Fibroblast of upper back skin (primary cell): ENCODE results near the gene TNP2.
A peak's percentile ranks its signal among the peaks of the same experiment; 100 is the strongest.

Experiments used
- DNase-seq: peaks from one replicate; pipeline ENCODE4 v3.0.0-alpha.2; 2013

TNP2 gene

DNA sequence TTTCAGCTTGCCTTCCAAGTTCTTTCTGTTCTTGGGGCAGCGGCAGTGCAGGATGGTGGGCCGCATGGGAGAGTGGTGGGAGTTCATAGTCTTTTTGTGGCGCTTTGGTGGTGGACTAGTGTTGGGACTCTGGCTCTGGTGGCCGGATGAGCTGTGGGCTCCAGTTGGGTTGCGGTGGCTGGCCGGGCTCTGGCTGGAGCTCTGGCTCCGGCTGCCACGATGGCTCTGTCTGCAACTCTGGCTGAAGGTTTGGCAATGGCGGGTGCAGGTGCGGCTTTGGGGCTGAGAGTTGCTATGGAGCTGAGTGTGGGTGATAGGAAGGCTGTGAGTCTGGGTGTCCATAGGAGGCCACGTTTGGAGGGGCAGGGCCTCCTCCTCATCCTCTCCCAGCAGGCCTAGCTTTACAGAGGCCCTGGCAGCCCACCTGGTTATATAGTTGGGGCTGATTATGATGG, at the start of gene TNP2:
Gene TNP2, minus strand, starts transcription at position 405 of the 455 bp plus-strand sequence. Its CDS starts 63 bp downstream, at position 342.
- DNase-seq, result no peak

DNA sequence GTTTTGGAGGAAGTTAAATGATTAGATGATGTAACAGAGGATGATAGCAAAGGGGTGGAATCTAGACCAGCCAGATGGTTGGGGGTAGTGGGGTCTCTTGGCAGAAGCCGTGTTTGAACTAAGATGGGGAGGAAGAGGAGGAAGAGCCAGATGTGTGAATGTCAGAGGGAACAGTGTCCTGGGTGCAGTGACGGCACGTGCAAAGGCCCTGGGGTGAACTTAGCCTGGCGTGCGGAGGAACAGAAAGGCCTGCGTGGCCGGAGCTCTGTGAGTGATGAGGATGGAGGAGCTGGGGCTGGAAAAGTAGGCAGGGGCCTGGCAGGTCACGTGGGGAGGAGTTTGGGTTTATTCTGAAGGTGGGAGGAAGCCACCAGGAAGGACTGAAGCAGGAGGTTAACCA, 49.7 kb upstream of the TNP2 start:
- no peak for DNase-seq

DNA sequence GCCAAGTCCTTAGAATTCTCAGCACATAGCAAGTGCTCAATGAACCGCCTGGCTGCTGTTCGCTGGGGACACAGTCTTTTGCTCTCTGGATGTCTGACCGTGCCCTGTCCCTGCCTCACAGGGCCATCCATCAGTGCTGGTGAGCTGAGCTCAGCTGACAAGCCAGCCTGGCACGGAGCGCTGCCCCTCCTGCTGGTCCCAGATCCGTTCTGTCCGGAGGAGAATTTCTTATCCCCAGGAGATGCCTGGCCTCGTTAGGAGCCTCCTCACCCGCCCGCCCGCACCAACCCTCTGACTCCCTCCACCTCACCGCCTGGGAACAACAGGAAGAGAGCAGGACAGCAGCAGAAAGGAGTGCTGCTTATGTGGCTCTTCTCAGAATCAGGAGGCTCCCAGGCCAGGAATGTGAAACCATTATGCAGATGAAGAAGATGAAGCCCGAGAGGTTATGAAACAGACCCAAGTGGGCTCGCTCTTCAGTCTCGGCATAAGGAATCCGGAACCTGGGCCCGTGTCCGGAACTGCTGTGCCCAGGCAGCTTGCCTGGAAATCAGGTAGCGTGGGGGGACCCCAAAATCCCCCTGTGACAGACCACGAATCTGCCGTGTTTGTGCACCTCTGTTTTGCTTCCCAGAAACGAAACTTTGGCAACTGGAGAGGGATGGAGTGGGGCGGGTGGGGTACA, 47.3 kb upstream of the TNP2 start:
- DNase-seq, result peak; percentile 43

DNA sequence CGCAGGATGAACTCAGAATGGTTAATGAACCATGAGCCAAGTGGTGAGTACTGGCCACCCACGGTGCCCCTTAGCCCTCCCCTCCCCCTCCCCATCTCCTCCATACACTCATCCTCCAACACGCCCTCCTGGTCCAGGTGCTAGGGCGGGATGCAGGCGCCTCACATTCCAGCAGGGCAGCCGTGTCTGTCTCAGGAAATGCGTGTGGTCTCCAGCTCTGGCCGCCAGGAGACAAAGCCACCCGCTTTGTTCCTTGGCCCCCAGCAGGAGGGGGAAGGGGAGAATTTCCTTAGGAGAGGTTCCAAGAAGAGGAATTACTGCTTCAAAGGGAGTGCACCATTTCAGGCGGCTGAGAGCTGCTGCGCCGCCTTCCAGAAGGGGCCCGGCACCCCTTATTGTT, 46.4 kb upstream of the TNP2 start:
- peak; percentile 95 for DNase-seq

DNA sequence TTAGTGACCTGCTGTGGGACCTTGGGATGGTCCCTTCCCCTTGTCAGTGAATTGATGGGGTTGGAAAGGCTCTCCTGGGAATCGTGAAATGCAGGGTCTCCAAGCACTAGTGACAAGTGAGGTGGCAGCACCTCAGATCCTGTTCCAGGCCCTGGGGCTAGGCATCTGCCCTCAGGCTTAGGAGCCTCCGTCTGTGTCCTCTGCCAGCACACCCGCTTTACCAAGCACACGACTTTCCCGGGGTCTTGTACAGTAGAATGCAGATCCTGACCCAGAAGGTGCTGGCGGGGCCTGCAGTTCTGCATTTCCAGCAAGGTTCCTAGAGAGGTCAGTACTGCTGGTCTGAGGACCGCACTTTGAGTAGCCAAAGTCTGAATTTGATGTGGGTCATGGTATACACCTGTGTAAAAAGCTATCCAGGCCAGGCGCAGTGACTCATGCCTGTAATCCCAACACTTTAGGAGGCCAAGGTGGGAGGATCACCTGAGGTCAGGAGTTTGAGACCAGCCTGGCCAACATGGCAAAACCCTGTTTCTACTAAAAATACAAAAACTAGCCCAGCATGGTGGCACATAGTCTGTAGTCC, 45.3 kb upstream of the TNP2 start:
- no peak for DNase-seq

DNA sequence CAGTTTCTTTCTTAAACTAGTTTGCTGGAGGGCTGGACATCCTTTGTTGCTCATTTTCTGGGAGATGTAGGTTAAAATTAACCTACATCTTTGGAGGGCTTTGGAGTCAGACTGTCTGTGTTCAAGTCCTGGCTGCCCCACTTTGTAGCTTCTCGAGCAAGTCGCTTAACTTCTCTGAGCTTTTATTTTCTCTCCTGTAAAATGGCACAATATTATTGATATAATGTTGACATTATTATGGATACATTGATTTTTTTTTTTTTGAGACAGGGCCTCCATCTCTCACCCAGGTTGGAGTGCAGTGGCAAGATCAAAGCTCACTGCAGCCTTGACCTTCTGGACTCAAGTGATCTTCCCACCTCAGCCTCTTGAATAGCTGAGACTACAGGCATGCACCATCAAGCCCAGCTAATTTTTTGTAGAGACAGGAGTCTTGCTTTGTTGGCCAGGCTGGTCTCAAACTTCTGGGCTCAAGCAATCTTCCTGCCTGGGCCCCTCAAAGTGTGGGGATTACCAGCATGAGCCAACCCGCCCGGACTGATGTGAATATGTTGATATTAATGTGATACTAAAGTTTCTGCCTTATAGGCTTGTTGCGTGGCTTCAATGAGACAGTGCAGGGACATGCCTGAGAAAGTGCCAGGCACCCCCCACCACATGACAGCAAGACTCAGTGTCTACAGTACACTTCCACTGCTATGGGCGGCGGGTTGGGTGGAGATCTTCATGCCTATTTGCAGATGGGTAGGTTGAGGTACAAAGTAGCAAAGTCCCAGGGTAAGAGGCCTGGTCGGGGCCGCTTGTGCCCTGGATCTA, 44.6 kb upstream of the TNP2 start:
- no peak for DNase-seq

DNA sequence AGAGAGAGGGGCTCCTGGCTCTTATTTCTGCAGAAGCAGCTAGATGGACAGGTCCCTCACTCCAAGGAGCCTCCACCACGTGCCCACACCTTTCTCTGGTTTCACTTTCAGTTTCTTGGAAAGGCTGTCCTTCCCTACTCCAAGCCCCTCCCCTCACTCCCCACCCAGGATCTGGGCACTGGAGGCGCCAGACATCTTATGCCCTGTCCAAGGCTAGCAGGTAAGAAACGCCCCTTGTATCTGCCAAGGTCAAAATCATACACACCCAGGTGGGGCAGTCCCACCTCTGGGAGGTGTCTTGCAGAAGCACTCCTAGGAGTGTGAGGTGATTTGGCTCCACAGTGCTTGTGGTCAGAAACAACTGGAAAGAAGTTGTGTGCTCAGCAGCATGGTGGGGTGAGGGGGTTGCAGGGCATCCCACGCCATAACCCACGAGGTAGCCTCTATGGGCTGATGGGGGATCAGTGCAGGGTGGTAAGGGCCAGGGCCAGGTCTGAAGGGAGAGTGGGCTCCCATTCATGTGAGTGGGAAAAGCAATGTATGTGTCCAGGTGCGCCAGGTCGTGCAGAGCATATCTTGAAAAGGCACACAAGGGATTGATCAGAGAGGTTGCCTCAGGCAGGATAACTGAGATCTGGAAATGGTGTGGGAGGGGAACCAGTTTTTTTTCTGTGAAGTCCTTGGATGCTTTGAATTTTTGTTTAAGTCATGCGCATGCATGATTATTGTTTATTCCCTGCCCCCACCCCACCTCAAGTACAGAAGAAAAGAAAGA, 43.8 kb upstream of the TNP2 start:
- peak; percentile 82 for DNase-seq

DNA sequence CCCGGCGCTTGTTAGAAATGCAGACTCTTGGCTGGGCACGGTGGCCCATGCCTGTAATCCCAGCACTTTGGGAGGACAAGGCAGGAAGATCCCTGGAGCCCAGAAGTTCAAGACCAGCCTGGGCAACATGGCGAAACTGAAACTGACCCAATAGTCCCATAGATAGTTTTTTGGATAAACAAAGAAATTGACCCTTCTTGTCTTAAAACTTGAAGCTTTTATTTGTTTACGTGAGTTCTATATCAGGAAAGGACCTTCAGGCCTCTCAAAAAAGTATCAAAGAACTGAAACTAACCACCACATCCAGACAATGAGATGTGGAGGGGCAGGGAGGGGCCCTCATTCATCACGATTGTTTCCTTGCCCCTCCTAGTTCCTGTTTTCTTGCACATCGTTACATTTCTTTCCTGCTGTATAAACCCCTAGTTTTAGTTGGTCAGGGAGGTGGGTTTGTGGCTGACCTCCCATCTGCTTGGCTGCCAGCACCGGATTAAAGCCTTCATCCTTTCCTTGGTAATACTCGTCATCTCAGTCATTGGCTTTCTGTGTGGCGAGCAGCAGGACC, 42.0 kb upstream of the TNP2 start:
- DNase-seq, result no peak

DNA sequence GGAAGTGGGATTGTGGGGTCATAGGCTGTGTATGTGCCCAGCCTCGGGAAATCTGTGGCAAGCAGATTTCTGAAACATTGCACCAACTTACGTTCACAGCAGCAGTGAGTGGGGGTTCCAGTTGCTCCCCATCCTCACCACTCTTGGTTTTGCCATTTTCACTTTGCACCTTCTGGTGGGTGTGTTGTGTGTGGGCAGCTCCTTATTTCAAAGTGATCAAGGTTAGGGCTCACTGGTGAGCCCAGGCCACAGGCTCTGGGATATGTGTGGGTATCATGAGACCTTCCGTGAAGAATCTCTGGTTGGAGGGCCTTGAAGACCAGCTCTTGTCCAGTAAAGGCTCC, 41.5 kb upstream of the TNP2 start:
- DNase-seq, result no peak

DNA sequence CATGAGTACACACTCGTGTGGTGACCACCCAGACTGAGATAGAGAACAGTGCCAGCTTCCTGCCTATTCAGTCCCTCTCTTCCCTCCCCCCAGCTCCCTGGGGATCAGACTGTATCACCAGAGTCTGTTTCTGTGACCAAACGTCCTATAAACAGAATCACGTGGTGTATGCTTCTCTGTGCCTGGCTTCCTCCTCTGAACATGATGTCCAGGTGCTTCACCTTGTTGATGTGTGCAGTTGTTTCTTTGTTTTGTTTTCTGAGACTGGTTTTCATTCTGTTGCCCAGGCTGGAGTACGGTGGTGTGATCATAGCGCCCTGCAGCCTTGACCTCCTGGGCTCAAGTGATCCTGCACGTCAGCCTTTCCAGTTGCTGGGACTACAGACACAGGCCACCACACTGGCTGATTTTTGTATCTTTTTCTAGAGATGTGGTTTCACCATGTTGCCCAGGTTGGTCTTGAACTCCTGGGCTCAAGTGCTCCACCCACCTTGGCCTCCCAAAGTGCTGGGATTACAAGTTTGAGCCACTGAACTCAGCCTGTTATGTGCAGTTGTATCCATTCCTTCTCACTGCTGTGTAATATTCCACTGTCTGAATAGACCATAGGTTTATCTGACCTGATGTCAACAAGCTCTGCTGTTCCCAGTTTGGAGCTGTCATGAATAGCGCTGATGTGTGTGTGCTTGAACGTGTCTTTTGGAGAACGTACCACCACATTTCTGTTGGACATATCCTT, 40.9 kb upstream of the TNP2 start:
- peak; percentile 42 for DNase-seq

DNA sequence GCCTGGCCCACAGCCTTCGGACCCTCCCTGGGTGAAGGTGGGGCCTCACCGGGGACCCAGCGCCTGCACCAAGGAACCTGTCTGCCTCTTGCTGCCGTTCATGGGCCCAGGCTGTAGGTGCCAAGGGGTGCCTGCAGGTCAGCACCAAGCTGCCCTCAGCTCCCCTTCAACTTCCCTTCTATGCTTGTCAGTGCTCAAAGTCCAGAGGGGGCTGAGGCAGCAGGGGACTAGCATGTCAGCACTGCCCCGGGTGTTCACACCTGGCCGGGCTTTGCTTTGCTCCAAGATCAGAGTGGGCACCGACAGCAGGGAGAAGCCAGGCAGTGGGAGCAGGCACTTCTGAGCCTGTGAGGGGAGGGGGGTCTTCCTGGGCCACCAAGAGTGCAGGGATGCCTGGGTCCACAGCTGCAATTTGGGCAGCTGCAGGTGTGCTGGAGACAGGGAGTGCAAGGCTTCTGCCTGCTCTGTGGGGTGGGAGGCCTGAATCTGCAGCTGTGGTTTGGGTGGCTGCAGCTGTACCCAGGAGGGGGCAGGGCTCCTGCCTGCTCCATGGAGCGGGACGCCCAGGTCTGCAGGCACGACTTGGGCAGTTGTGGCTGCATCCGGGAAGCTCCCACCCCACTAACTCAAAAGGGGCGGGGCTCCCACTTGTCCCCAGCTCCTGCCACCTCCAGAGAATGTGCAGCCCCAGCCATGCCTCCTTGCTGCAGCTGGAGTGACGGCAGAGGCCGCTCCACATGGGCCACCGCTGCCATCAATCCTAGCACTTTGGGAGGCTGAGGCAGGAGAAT, 39.6 kb upstream of the TNP2 start:
- DNase-seq, result no peak

DNA sequence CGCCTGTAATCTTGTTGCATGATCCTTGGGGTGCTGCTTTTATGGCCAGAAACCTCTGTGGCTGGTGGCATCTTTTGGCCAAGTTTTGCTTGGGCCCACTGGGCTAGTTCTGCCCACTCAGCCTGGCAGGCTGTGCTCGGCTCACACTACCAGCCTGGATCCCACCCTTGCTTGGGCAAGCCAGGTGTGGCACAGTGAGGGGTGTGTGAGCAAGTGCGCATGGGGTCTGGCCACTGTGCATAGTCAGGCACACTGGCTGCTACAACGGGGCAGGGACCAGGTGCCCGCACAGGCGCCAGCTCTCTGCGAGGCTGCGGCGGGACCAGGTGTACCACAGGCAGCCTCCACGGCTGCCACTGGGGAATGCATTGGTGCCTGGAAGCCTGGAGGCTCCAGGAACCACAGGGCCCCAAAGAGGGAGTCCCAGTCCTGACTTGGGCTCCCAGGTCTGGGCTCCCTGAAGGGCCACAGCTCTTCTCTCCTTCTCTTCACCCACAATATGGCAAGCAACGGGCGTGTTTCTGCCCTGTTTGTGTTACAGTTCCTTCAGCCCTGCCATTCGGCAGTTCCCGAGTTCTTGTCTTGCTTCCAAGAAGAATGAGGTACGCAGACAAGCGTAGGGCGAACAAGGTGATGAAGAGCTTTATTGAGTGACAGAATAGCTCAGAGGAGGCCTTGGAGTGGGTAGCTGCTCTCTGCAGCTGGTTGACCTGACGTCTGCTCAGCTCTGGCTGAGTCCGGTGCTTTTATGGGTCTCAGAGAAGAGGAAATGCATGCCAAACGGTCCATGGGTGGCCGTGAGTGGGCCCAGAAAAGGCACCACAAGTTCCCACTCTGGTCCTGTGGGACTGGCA, 38.7 kb upstream of the TNP2 start:
- DNase-seq, result no peak

DNA sequence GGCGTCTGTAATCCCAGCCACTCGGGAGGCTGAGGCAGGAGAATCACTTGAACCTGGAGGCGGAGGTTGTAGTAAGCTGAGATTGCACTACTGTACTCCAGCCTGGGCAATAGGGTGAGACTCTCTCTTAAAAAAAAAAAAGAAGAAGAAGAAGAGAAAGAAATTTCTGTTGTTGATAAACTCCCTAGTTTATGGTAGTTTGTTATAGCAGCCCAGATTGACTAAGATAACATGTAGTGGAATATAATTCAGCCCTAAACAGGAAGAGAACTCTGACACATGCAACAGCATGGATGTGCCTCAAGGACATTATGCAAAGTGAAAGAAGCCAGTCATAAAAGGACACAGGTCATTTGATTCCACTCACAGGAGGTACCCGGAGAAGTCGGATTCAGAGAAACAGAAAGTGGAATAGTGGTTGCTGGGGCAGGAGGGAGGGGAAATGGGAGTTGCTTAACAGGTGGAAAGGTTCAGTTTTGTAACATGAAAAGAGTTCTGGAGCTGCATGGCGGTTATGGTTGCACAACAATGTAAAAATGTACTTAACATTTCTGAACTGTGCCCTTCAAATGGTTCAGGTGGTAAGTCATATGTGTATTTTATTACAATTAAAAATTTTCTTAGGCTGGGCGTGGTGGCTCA, 38.0 kb upstream of the TNP2 start:
- DNase-seq, result no peak

DNA sequence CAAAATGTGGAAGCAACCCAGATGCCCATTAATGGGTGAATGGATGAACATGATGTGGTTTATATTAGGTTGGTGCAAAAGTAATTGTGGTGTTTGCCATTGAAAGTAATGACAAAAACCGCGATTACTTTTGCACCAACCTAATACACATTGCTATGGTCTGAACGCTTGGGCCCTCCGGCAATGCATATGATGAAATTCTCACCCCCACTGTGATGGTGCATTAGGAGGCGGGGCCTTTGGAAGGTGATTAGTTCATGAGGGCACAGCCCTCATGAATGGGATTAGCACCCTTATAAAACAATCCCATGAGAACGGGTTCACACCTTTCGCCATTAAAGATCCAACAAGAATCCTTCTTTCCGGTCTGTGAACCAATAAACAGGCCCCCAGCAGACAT, 37.3 kb upstream of the TNP2 start:
- DNase-seq, result no peak

DNA sequence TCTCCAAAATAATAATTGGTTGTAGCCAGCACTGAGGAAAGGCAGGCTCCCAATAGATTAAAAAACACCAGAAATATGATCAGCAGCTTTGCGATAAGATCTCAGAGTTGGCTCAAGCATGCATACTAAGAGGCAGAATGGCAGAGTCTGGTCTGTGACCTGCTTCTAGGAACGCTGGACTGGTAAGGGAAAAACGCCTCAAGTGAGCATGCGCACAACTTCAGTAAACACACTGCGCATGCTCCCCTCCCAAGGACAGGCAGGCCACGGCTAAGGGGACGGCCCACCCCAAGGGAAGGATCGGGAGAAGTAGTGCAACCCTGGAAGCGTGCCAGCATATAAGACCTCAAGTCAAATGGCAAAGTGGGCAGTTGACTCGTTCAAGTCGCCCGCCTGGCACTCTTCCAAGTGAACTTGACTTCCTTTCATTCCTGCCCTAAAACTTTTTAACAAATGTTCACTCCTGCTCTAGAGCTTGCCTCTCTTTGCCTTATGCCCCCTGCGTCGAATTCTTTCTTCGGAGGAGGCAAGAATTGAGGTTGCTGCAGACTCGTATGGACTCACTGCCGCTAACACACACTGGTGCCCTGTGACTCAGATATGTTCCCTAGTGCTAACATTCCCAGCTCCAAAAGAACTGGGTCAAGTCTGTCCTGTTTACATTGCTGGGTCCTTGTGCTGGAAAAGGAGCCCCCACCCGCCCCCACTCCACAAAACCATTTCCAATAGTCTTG, 34.4 kb upstream of the TNP2 start:
- no peak for DNase-seq

DNA sequence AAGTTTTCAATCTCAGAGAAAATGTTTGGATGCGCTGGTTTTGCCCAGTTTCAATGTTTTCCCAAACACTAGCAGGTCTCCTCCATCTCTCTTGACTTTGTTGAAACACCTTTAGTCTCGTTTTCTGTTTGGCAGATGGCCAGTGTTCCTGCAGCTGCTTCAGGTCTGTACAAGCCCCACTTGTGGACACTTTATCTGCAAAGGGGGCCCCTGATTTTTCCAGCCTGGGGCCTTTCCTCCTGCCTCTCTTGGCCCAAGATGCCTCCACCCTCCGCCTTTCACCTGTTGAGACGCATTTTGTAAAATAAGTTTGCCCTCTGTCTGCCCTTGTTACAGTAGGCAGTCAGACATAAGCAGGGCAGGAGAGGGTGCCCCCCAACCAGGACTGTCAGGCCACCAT, 33.9 kb upstream of the TNP2 start:
- DNase-seq, result no peak

DNA sequence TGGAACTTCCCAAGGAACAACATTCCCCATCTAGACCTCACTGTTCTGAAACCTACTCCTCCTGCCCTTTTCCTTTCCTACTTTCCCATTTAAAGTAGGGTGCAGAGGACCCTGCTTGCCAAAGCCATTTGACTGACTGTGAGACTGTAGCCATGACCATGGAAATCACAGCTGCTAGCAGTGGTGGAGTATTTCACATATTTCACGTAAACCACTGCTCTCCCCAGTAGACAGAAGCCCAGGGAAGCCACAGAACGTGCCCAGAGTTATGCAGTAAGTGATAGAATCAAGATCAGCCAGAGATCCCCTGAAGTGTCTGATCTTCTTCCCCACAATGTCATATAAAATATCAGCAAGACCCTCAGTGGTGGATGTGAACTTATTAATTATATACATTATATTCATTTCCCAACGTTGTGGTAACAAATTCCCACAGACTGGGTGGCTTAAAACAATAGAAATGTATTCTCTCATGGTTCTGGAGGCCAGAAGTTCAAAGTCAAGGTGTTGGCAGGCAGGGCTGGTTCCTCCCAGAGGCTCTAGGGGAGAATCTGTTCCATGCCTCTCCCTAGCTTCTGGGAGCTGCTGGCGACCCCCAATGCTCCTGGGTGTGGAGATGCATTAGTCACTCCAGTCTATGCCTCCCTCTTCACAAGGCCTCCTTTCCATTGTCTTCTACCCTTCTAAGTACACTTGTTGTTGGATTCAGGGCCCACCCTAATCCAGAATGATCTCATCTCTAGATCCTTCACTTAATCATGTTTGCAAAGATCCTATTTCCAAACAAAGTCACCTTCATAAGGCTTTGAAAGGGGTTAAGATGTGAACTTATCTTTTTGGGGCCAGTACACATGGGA, 32.7 kb upstream of the TNP2 start:
- no peak for DNase-seq

DNA sequence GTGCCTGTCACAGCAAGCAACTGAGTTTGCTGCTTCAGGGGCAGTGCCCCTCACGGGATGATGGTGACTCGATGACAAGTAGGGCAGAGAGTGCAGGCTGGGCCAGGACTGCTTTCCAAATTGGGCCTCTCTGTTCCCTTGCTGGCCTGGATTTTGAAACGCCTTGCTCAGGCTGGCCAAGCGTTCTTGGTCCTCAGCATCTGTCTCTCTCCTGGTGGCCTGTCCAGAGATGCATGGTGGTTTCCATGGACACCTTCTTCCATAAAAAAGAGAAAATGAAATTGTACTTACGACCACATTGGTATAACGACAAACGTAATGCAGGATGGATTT, 31.4 kb upstream of the TNP2 start:
- no peak for DNase-seq
